ENCODE measurements around the gene AUTS2. TPM values are rescaled to one million over a fixed set of nuclear protein-coding genes. Genes with fewer than 3 reads are reported as not detected.

Gene AUTS2
- total RNA-seq, 1 experiment from 2014 or later, result 256 TPM

- H3K14ac ChIP-seq (ENCODE audit: insufficient read depth, low read length), result no peak overlapping the region
- no peak overlapping the region for H3K27ac ChIP-seq (ENCODE audit: insufficient read length, low read depth, low read length)
- H4K8ac ChIP-seq (replicated peaks; ENCODE audit: insufficient read length, low read depth, low read length), result no peak overlapping the region
- no peak overlapping the region for H2AFZ ChIP-seq (ENCODE audit: low read length)
- no peak overlapping the region for H3K23ac ChIP-seq (ENCODE audit: insufficient read length, low read depth, low read length)
- no peak overlapping the region for H3K56ac ChIP-seq (ENCODE audit: insufficient read length, low read depth, low read length)
- H4K5ac ChIP-seq (ENCODE audit: insufficient read length, low read depth, low read length), result no peak overlapping the region
- H3T11ph ChIP-seq (ENCODE audit: low read length), result no peak overlapping the region
- no peak overlapping the region for H3K18ac ChIP-seq (ENCODE audit: insufficient read length, low read depth, low read length)
- H3K4me3 Mint-ChIP-seq, result no peak overlapping the region
- H3K27me3 ChIP-seq (ENCODE audit: insufficient read depth, low read length), result no peaks in the 10 kb centered on the region
- no peaks in the 10 kb centered on the region for H4K20me1 ChIP-seq (ENCODE audit: control insufficient read depth, insufficient read depth, insufficient read length)
- H4K91ac ChIP-seq (ENCODE audit: insufficient read length, low read depth, low read length), result no peak overlapping the region
- no peaks in the 10 kb centered on the region for H3K79me2 ChIP-seq (ENCODE audit: insufficient read depth, low read length)
- H3K4me1 Mint-ChIP-seq, result no peaks in the 10 kb centered on the region
- H3K4me2 ChIP-seq (ENCODE audit: insufficient read depth, insufficient read length, low read length), result no peak overlapping the region
- H2BK120ac ChIP-seq (ENCODE audit: low read depth, low read length, poor library complexity, severe bottlenecking), result no peak overlapping the region
- no peaks in the 10 kb centered on the region for H3K27me3 Mint-ChIP-seq (ENCODE audit: low read depth)
- H2BK12ac ChIP-seq (ENCODE audit: insufficient read length, low read depth, low read length), result no peak overlapping the region
- H3K36me3 Mint-ChIP-seq (ENCODE audit: insufficient read depth in 1 of 3, low read depth in 3 of 3), result no peaks in the 10 kb centered on the region
- H3K9me3 Mint-ChIP-seq, result no peaks in the 10 kb centered on the region
- no peaks in the 10 kb centered on the region for H3K4me1 ChIP-seq (ENCODE audit: insufficient read depth, low read length)
- H3K9me3 ChIP-seq (ENCODE audit: control insufficient read depth, low read depth, low read length), result no peaks in the 10 kb centered on the region
- no peak overlapping the region for H2BK20ac ChIP-seq (ENCODE audit: low read depth, low read length, poor library complexity, severe bottlenecking)
- no peak overlapping the region for H3K4ac ChIP-seq (ENCODE audit: low read depth, low read length)
- DNase-seq, result no peak
- WGBS (ENCODE audit: extremely low coverage, insufficient read length, low lambda C conversion rate), result no CpG with 5 or more reads among the region's 3 CpGs
- H2AK5ac ChIP-seq (ENCODE audit: insufficient read length, low read length), result no peak overlapping the region
- H2BK15ac ChIP-seq (ENCODE audit: low read depth, low read length), result no peak overlapping the region
- no peaks in the 10 kb centered on the region for H3K23me2 ChIP-seq (ENCODE audit: insufficient read length, low read depth, low read length, poor library complexity, severe bottlenecking)
- no peak overlapping the region for H3K27ac Mint-ChIP-seq
- no peak overlapping the region for H3K9ac ChIP-seq (ENCODE audit: extremely low read depth, insufficient read length, low read length)
- TF ChIP-seq CTCF (conservative IDR thresholded peaks at IDR 0.05), result no peak
- H3K79me1 ChIP-seq (ENCODE audit: insufficient read depth, low read depth, low read length, poor library complexity, severe bottlenecking), result no peaks in the 10 kb centered on the region
- no peak overlapping the region for H2BK5ac ChIP-seq (ENCODE audit: insufficient read length, low read length)
Measured at GRCh38 chr7:70217571-70217970, 619.3 kb downstream of the AUTS2 start.

Data from H9 (cell line).